ENCODE data around the gene CHTF18.

CHTF18 gene

DNA sequence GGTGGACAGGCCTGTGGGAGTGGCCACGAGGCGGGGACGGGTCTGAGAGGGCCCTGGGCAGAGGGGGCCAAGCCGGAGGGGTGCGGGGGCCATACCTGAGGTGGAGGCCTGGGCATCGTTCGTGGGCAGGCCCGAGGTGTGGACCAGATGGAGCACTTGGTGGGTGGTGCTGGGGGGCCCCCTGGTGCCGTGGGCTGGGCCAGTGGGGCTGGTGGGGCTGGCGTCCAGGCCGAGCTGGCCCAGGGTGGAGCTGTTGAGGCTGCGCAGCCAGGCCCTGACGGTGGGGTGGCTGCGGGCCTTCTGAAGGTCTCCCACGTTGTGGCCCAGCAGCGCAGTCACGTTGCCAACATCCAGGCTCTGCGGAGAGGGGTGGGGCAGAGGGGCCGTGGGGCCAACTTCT, 18.5 kb upstream of the CHTF18 start:
- no peak overlapping the region for H3K4me3 ChIP-seq (ENCODE audit: low read length)
- no peak overlapping the region for H3K56ac ChIP-seq (ENCODE audit: low read length)
- no peak overlapping the region for H3K27ac ChIP-seq (ENCODE audit: low read depth, low read length)
- no peaks in the 10 kb centered on the region for H3K4me1 ChIP-seq (ENCODE audit: control insufficient read depth, low read depth, low read length)
- no peaks in the 10 kb centered on the region for H3K36me3 ChIP-seq (ENCODE audit: control insufficient read depth, insufficient read depth, low read length)
- no peaks in the 10 kb centered on the region for H3K27me3 ChIP-seq (ENCODE audit: insufficient read depth, low read length, poor library complexity)
- H3K79me2 ChIP-seq (ENCODE audit: control insufficient read depth, insufficient read depth, low read length) = no peaks in the 10 kb centered on the region
- no peak overlapping the region for H3K18ac ChIP-seq (ENCODE audit: low read length)
- H3K4me2 ChIP-seq (ENCODE audit: low read length) = no peak overlapping the region
- no peaks in the 10 kb centered on the region for H3K79me1 ChIP-seq (ENCODE audit: low read length)
- no peak overlapping the region for H3K9ac ChIP-seq (ENCODE audit: low read length)
- H3K23ac ChIP-seq (ENCODE audit: low read length) = no peak overlapping the region
- no peak overlapping the region for H2BK15ac ChIP-seq (replicated peaks; ENCODE audit: low read depth)
- H2AK5ac ChIP-seq (ENCODE audit: low read length) = no peak overlapping the region
- H4K5ac ChIP-seq (ENCODE audit: low read length) = no peak overlapping the region
- no peak overlapping the region for H2BK120ac ChIP-seq (ENCODE audit: low read depth, low read length)
- no peak overlapping the region for H3K4ac ChIP-seq (ENCODE audit: low read depth, low read length)
- no peak overlapping the region for H2BK5ac ChIP-seq (ENCODE audit: low read length)
- no peak for DNase-seq
- H4K8ac ChIP-seq (ENCODE audit: low read depth, low read length) = no peak overlapping the region
- WGBS (ENCODE audit: extremely low coverage, insufficient coverage, low lambda C conversion rate) = no CpG with 5 or more reads among the region's 19 CpGs

DNA sequence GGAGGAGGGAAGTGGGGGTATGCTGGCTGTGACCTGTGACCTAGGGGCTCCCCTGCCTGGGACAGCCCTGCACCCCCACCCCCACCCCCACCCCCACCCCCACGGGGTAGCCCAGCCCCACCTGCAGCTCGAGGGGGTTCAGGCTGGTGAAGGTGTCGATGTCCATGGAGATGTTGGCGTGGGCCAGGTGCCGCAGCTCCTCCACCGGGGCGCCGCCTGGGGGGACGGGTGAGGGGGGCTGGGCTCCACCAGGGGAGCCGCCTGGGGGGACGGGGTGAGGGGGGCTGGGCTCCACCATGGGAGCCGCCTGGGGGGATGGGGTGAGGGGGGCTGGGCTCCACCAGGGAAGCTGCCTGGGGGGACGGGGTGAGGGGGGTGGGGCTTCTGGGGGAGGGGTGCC, 18.0 kb upstream of the CHTF18 start:
- H4K8ac ChIP-seq (ENCODE audit: low read depth, low read length) = no peak overlapping the region

DNA sequence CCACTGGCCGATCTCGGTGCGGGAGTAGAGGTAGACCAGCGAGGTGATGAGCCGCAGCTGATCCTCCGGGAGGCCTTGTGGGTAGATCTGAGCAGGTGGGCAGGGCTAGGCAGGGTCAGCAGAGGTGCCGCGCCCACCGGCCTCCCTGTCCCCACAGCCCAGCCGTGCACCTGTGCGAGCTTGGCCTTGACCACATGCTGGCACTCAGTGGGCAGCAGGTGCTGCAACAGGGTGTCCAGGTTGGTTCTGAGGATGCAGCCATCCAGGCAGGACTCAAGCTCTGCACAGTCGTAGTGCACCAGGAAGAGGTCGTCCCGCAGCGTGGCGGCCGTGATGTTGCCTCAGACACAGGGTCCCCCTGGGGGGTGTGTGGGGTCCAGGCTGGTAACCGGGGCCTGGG, 15.5 kb upstream of the CHTF18 start:
- H3K9ac ChIP-seq (ENCODE audit: low read length) = no peak overlapping the region

More for the DNA sequence above, 18.0 kb upstream of the CHTF18 start:
- Histone ChIP-seq H3K23ac (ENCODE audit: low read length) (no peak overlapping the region), H3K79me2 (ENCODE audit: control insufficient read depth, insufficient read depth, low read length) (no peaks in the 10 kb centered on the region), H3K4me2 (ENCODE audit: low read length) (no peak overlapping the region), H3K4me3 (ENCODE audit: low read length) (no peak overlapping the region), H2BK5ac (ENCODE audit: low read length) (no peak overlapping the region), H4K5ac (ENCODE audit: low read length) (no peak overlapping the region), H3K4ac (ENCODE audit: low read depth, low read length) (no peak overlapping the region), H2BK15ac (replicated peaks; ENCODE audit: low read depth) (no peak overlapping the region), H3K27me3 (ENCODE audit: insufficient read depth, low read length, poor library complexity) (no peaks in the 10 kb centered on the region), H3K27ac (ENCODE audit: low read depth, low read length) (no peak overlapping the region), H2BK120ac (ENCODE audit: low read depth, low read length) (no peak overlapping the region), H3K56ac (ENCODE audit: low read length) (no peak overlapping the region), H3K36me3 (ENCODE audit: control insufficient read depth, insufficient read depth, low read length) (no peaks in the 10 kb centered on the region), H3K9ac (ENCODE audit: low read length) (no peak overlapping the region), H3K4me1 (ENCODE audit: control insufficient read depth, low read depth, low read length) (no peaks in the 10 kb centered on the region), H2AK5ac (ENCODE audit: low read length) (no peak overlapping the region), H3K79me1 (ENCODE audit: low read length) (no peaks in the 10 kb centered on the region), H3K18ac (ENCODE audit: low read length) (no peak overlapping the region)
- WGBS (ENCODE audit: extremely low coverage, insufficient coverage, low lambda C conversion rate) = no CpG with 5 or more reads among the region's 13 CpGs
- no peak for DNase-seq

DNA sequence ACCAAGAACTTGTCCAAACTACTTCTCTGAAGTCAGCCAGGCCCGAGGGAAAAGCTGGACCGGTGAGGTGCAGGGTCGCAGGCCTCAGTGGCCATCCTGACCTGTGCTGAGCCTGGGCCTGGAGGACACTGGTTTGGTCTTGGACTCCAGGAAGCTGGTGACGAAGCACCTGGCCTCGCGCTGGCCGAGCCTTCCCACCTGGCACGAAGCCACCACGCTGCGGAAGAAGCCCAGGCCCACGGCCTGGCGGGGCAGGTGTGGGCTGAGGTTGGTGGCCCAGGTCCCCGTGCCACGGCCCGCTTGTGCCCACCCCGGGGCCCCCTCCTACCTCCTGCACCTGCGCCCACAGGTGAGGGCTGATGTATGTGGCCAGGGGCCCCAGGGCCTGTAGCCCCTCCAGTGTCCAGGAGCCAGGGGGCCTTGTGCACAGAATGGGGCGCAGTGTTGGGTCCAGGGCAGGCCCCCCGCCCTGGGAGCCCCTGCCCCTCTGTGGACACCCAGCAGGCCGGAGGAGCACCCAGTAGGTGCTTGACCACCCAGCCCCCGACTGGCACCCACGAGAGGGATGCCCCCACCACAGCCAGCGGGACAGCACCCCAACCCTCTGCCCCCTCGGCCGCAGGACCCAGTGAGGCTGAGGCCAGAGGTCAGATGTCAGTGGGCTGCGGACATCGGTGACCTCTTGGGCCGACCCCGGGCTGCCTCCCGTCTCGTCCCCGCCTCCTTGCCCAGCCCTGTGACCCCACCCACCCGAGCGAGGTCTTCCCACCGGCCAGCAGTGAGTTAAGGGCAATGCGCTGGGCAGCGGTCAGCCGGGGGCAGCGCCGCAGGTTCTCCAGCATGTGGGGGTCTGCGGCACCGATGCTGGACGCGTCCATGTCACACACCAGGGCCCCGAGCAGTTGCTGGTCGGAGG, 14.1 kb upstream of the CHTF18 start:
- DNase-seq = no peak
- H2BK15ac ChIP-seq (replicated peaks; ENCODE audit: low read depth) = no peak overlapping the region
- no peak overlapping the region for H3K56ac ChIP-seq (ENCODE audit: low read length)
- no peak overlapping the region for H3K18ac ChIP-seq (ENCODE audit: low read length)
- H2BK120ac ChIP-seq (ENCODE audit: low read depth, low read length) = no peak overlapping the region
- H2BK5ac ChIP-seq (ENCODE audit: low read length) = no peak overlapping the region
- H3K4me1 ChIP-seq (ENCODE audit: control insufficient read depth, low read depth, low read length) = no peaks in the 10 kb centered on the region
- H3K27ac ChIP-seq (ENCODE audit: low read depth, low read length) = no peak overlapping the region
- H4K8ac ChIP-seq (ENCODE audit: low read depth, low read length) = no peak overlapping the region
- whole genome bisulfite sequencing (ENCODE audit: extremely low coverage, insufficient coverage, low lambda C conversion rate) = no CpG with 5 or more reads among the region's 46 CpGs
- no peak overlapping the region for H3K4me2 ChIP-seq (ENCODE audit: low read length)
- H3K4me3 ChIP-seq (ENCODE audit: low read length) = no peak overlapping the region
- H4K5ac ChIP-seq (ENCODE audit: low read length) = no peak overlapping the region
- H3K9ac ChIP-seq (ENCODE audit: low read length) = no peak overlapping the region
- H2AK5ac ChIP-seq (ENCODE audit: low read length) = no peak overlapping the region
- no peaks in the 10 kb centered on the region for H3K79me2 ChIP-seq (ENCODE audit: control insufficient read depth, insufficient read depth, low read length)
- H3K36me3 ChIP-seq (ENCODE audit: control insufficient read depth, insufficient read depth, low read length) = no peaks in the 10 kb centered on the region
- H3K4ac ChIP-seq (ENCODE audit: low read depth, low read length) = no peak overlapping the region
- no peaks in the 10 kb centered on the region for H3K79me1 ChIP-seq (ENCODE audit: low read length)
- no peak overlapping the region for H3K23ac ChIP-seq (ENCODE audit: low read length)
- no peaks in the 10 kb centered on the region for H3K27me3 ChIP-seq (ENCODE audit: insufficient read depth, low read length, poor library complexity)

More for the DNA sequence above, 15.5 kb upstream of the CHTF18 start:
- H4K5ac ChIP-seq (ENCODE audit: low read length) = no peak overlapping the region
- no peak overlapping the region for H2BK15ac ChIP-seq (replicated peaks; ENCODE audit: low read depth)
- no peaks in the 10 kb centered on the region for H3K27me3 ChIP-seq (ENCODE audit: insufficient read depth, low read length, poor library complexity)
- H4K8ac ChIP-seq (ENCODE audit: low read depth, low read length) = no peak overlapping the region
- H2BK120ac ChIP-seq (ENCODE audit: low read depth, low read length) = no peak overlapping the region
- H3K4me3 ChIP-seq (ENCODE audit: low read length) = no peak overlapping the region
- H2AK5ac ChIP-seq (ENCODE audit: low read length) = no peak overlapping the region
- DNase-seq = no peak
- H3K56ac ChIP-seq (ENCODE audit: low read length) = no peak overlapping the region
- no peaks in the 10 kb centered on the region for H3K36me3 ChIP-seq (ENCODE audit: control insufficient read depth, insufficient read depth, low read length)
- no peak overlapping the region for H3K23ac ChIP-seq (ENCODE audit: low read length)
- no peaks in the 10 kb centered on the region for H3K79me2 ChIP-seq (ENCODE audit: control insufficient read depth, insufficient read depth, low read length)
- H3K4ac ChIP-seq (ENCODE audit: low read depth, low read length) = no peak overlapping the region
- WGBS (ENCODE audit: extremely low coverage, insufficient coverage, low lambda C conversion rate) = no CpG with 5 or more reads among the region's 18 CpGs
- no peak overlapping the region for H2BK5ac ChIP-seq (ENCODE audit: low read length)
- no peaks in the 10 kb centered on the region for H3K79me1 ChIP-seq (ENCODE audit: low read length)
- H3K4me1 ChIP-seq (ENCODE audit: control insufficient read depth, low read depth, low read length) = no peaks in the 10 kb centered on the region
- H3K27ac ChIP-seq (ENCODE audit: low read depth, low read length) = no peak overlapping the region
- no peak overlapping the region for H3K18ac ChIP-seq (ENCODE audit: low read length)
- no peak overlapping the region for H3K4me2 ChIP-seq (ENCODE audit: low read length)

DNA sequence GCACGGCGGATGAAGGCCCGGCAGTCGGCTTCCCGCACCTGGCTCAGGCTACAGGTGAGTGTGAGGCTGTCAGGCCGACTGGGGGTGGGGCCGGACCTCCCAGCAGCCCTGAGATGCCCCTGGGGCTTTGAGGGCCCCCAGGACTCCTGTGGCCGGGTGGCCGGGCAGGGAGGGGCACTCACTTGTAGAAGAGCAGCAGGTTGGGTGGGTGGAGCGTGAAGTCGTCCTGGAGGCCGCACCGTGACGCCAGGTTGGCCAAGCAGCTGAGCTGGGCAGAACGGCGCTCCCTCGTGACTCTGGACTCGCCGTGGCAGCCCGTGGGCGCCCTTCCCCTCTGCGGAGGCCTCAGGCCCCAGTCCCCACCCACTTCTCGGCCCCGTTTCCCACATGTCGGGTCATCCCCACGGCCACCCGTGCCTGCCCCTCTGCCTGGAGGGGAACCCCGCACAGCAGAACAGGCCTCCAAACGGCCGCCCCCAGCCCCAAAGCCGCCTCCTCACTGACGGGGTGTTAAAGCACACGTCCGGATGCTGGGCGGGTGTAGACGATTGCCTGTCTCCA, 13.1 kb upstream of the CHTF18 start:
- no peak for DNase-seq
- Histone ChIP-seq H3K4me3 (ENCODE audit: low read length) (no peak overlapping the region), H3K18ac (ENCODE audit: low read length) (no peak overlapping the region), H4K8ac (ENCODE audit: low read depth, low read length) (no peak overlapping the region), H3K4me1 (ENCODE audit: control insufficient read depth, low read depth, low read length) (no peaks in the 10 kb centered on the region), H3K27ac (ENCODE audit: low read depth, low read length) (no peak overlapping the region), H3K79me2 (ENCODE audit: control insufficient read depth, insufficient read depth, low read length) (no peaks in the 10 kb centered on the region), H3K4ac (ENCODE audit: low read depth, low read length) (no peak overlapping the region), H2BK15ac (replicated peaks; ENCODE audit: low read depth) (no peak overlapping the region), H2AK5ac (ENCODE audit: low read length) (no peak overlapping the region), H2BK5ac (ENCODE audit: low read length) (no peak overlapping the region), H3K23ac (ENCODE audit: low read length) (no peak overlapping the region), H2BK120ac (ENCODE audit: low read depth, low read length) (no peak overlapping the region), H3K36me3 (ENCODE audit: control insufficient read depth, insufficient read depth, low read length) (no peaks in the 10 kb centered on the region), H3K79me1 (ENCODE audit: low read length) (no peaks in the 10 kb centered on the region), H3K27me3 (ENCODE audit: insufficient read depth, low read length, poor library complexity) (no peaks in the 10 kb centered on the region), H4K5ac (ENCODE audit: low read length) (no peak overlapping the region), H3K9ac (ENCODE audit: low read length) (no peak overlapping the region), H3K56ac (ENCODE audit: low read length) (no peak overlapping the region), H3K4me2 (ENCODE audit: low read length) (no peak overlapping the region)
- WGBS (ENCODE audit: extremely low coverage, insufficient coverage, low lambda C conversion rate) = no CpG with 5 or more reads among the region's 36 CpGs

All from mesendoderm (in vitro differentiated cells).